Skin epidermis (tissue), 12 donors: ENCODE results near the gene AFTPH.

Source experiments
- H3K27ac ChIP-seq, 21 experiments: fragments of 200-600 bp; sonication (generic) in 11 of 21; one replicate each; pipeline ENCODE4 v1.5.0; 2020; ENCODE audit warnings: mild to moderate bottlenecking in 3 of 21, inconsistent platforms in 2 of 21, moderate library complexity in 2 of 21
- H3K4me3 ChIP-seq, 7 experiments: fragments of 200-600 bp; sonication (generic) in 2 of 7; one replicate each; pipeline ENCODE4 v1.5.0; 2020; ENCODE audit warnings: inconsistent platforms in 2 of 7, mild to moderate bottlenecking in 2 of 7, moderate library complexity in 1 of 7

AFTPH gene

GRCh38 chr2:64581018-64581417, 56.9 kb downstream of the AFTPH start:
- H3K27ac ChIP-seq: no peak overlapping the region
- no peak overlapping the region for H3K4me3 ChIP-seq

- Histone ChIP-seq H3K4me3 (no peak overlapping the region), H3K27ac (no peak overlapping the region)
These were observed 57.8 kb downstream of the AFTPH start for GRCh38 chr2:64581777-64582539.

- H3K4me3 ChIP-seq: no peak overlapping the region
- peak overlapping the region in 2 of 21 experiments; percentile 19 to 20 for H3K27ac ChIP-seq
These were observed 58.7 kb downstream of the AFTPH start for GRCh38 chr2:64582774-64583340.

- H3K27ac ChIP-seq: no peak overlapping the region
- no peak overlapping the region for H3K4me3 ChIP-seq
These were observed 61.9 kb downstream of the AFTPH start for GRCh38 chr2:64586054-64586453.

GRCh38 chr2:64586883-64587481, 62.9 kb downstream of the AFTPH start:
- Histone ChIP-seq H3K4me3 (no peak overlapping the region), H3K27ac (no peak overlapping the region)

- Histone ChIP-seq H3K4me3 (no peak overlapping the region), H3K27ac (no peak overlapping the region)
These were observed 63.4 kb downstream of the AFTPH start for GRCh38 chr2:64587561-64587960.

GRCh38 chr2:64591188-64591587, 67.1 kb downstream of the AFTPH start:
- H3K27ac ChIP-seq: peak overlapping the region in 1 of 21 experiments; percentile 21

GRCh38 chr2:64593035-64593655, 69.0 kb downstream of the AFTPH start:
- Histone ChIP-seq H3K4me3 (no peak overlapping the region), H3K27ac (peak overlapping the region in 1 of 21 experiments; percentile 25)

More at GRCh38 chr2:64591188-64591587, 67.1 kb downstream of the AFTPH start:
- H3K4me3 ChIP-seq: no peak overlapping the region

- peak overlapping the region in 7 of 21 experiments; percentile 2 to 34 (median 25) for H3K27ac ChIP-seq
- no peak overlapping the region for H3K4me3 ChIP-seq
These were observed 70.3 kb downstream of the AFTPH start for GRCh38 chr2:64594226-64594989.

- Histone ChIP-seq H3K27ac (peak overlapping the region in 3 of 21 experiments; percentile 6 to 54 (median 11)), H3K4me3 (no peak overlapping the region)
These were observed 71.5 kb downstream of the AFTPH start for GRCh38 chr2:64595397-64596176.

GRCh38 chr2:64598226-64598625, 74.1 kb downstream of the AFTPH start:
- no peak overlapping the region for H3K4me3 ChIP-seq
- no peak overlapping the region for H3K27ac ChIP-seq

GRCh38 chr2:64599469-64599868, 75.3 kb downstream of the AFTPH start:
- Histone ChIP-seq H3K4me3 (no peak overlapping the region), H3K27ac (peak overlapping the region in 1 of 21 experiments; percentile 11)

- H3K27ac ChIP-seq: no peak overlapping the region
- H3K4me3 ChIP-seq: no peak overlapping the region
These were observed 77.1 kb downstream of the AFTPH start for GRCh38 chr2:64601034-64601754.

GRCh38 chr2:64601785-64602391, 77.8 kb downstream of the AFTPH start:
- Histone ChIP-seq H3K4me3 (no peak overlapping the region), H3K27ac (no peak overlapping the region)

GRCh38 chr2:64602436-64602835, 78.3 kb downstream of the AFTPH start:
- no peak overlapping the region for H3K4me3 ChIP-seq

GRCh38 chr2:64604155-64604554, 80.0 kb downstream of the AFTPH start:
- Histone ChIP-seq H3K27ac (peak overlapping the region in 3 of 21 experiments; percentile 19 to 83 (median 45)), H3K4me3 (no peak overlapping the region)

More at GRCh38 chr2:64602436-64602835, 78.3 kb downstream of the AFTPH start:
- no peak overlapping the region for H3K27ac ChIP-seq

GRCh38 chr2:64605026-64605471, 80.9 kb downstream of the AFTPH start:
- Histone ChIP-seq H3K4me3 (no peak overlapping the region), H3K27ac (peak overlapping the region in 14 of 21 experiments; percentile 0 to 90 (median 76))
